ENCODE data around the gene RNF225. TPM values are rescaled to one million over a fixed set of nuclear protein-coding genes. Genes with fewer than 3 reads are reported as not detected.
A peak's percentile ranks its signal among the peaks of the same experiment; 100 is the strongest.

Gene RNF225
- total and polyA plus RNA-seq, 2 of the 13 experiments (the other 11 are each of a cell fraction or from before 2014, with no cell fraction given) = not detected

- H3K4me1 ChIP-seq (ENCODE audit: insufficient read depth, low read length) = peaks cover 44% of the 10 kb centered on the region
- H4K20me1 ChIP-seq (ENCODE audit: insufficient read depth, low read length) = no peaks in the 10 kb centered on the region
- no peak overlapping the region for H3K27ac ChIP-seq (ENCODE audit: extremely low read length, insufficient read depth, low read length)
- H3K9me3 ChIP-seq (ENCODE audit: low read length) = no peaks in the 10 kb centered on the region
- FAIRE-seq (no peak), ATAC-seq (peak; percentile 49), DNase-seq (ENCODE audit: low spot score) (no peak)
- no peaks in the 10 kb centered on the region for H3K36me3 ChIP-seq (replicated peaks in 1 of 2; ENCODE audit: control insufficient read depth in 1 of 2, insufficient read depth in 2 of 2, low read length in 2 of 2)
- ChIA-PET CTCF (ENCODE audit: low intra/inter-chr PET ratio, low total read pairs) (no interaction called here), POLR2A (interaction anchor here (0.6 to 1.5 kb wide), 3 partner anchors 9 to 27 kb away, joined by 3 to 21 read pairs (median 4); partner anchors contain the start of genes ZNF497 and ZSCAN22)
- H3K27me3 ChIP-seq (ENCODE audit: control insufficient read depth in 1 of 2, insufficient read depth in 2 of 2, low read length in 2 of 2) = no peaks in the 10 kb centered on the region
- in situ Hi-C loops (cut with HindIII; ENCODE audit: extremely low pct_ligation_motif_present, low pct_unique_long_range_greater_than_20kb) (no loop called here), intact Hi-C loops (cut with micrococcal nuclease; ENCODE audit: unreplicated experiment) (no loop called here)
- WGBS (ENCODE audit: low lambda C conversion rate) = 42% methylated on average over 15 of the region's 15 CpGs
- H3K4me2 ChIP-seq (ENCODE audit: low read depth, low read length) = peak overlapping the region; percentile 93
- H3K79me2 ChIP-seq (ENCODE audit: insufficient read depth, low read length) = no peaks in the 10 kb centered on the region
- peak overlapping the region in 1 of 3 experiments; percentile 71; a peak in 1 of 6 replicates for H3K4me3 ChIP-seq (replicated peaks in 1 of 3; ENCODE audit: insufficient read depth in 1 of 3, low read depth in 2 of 3, low read length in 3 of 3)
- BruUV-seq (replicated peaks) = no TSS peak
- H3K9ac ChIP-seq (ENCODE audit: insufficient read depth, low read depth, low read length) = peak overlapping the region; percentile 62; the same call in 1 of the 2 replicates
- H2AFZ ChIP-seq (ENCODE audit: low read length) = no peak overlapping the region
- no peak for TF ChIP-seq TCF12 (IDR thresholded peaks at IDR 0.05)
- TF ChIP-seq TCF12 (CRISPR knock-in tag; IDR thresholded peaks at IDR 0.05) = 0 out of 2 replicates have a peak, but pooled peaks have one; percentile 25
- TF ChIP-seq HOXA3 (CRISPR knock-in tag; IDR thresholded peaks at IDR 0.05) = peak; percentile 43; the same call in 1 of the 2 replicates
- peak; percentile 66; the same call in 1 of the 2 replicates for TF ChIP-seq HOXA5 (CRISPR knock-in tag; IDR thresholded peaks at IDR 0.05)
- TF ChIP-seq HIVEP1 (CRISPR knock-in tag; IDR thresholded peaks at IDR 0.05) = no peak
- peak; percentile 52 for TF ChIP-seq PHF20 (CRISPR knock-in tag; IDR thresholded peaks at IDR 0.05)
- no peak for TF ChIP-seq TGIF2 (CRISPR knock-in tag; IDR thresholded peaks at IDR 0.05)
- TF ChIP-seq RFXANK (CRISPR knock-in tag; IDR thresholded peaks at IDR 0.05) = no peak
- TF ChIP-seq ZBTB8A (CRISPR knock-in tag; IDR thresholded peaks at IDR 0.05; ENCODE audit: borderline replicate concordance, low read depth) = no peak
- 0 out of 2 replicates have a peak, but pooled peaks have one; percentile 36 for TF ChIP-seq ZSCAN20 (CRISPR knock-in tag; IDR thresholded peaks at IDR 0.05; ENCODE audit: borderline replicate concordance)
- TF ChIP-seq ZNF558 (CRISPR knock-in tag; IDR thresholded peaks at IDR 0.05; ENCODE audit: borderline replicate concordance) = 0 out of 2 replicates have a peak, but pooled peaks have one; percentile 64
- no peak for TF ChIP-seq ZNF101 (CRISPR knock-in tag; IDR thresholded peaks at IDR 0.05; ENCODE audit: borderline replicate concordance, low read depth)
- 0 out of 2 replicates have a peak, but pooled peaks have one; percentile 26 for TF ChIP-seq PHF21A (CRISPR knock-in tag; IDR thresholded peaks at IDR 0.05)
- 0 out of 2 replicates have a peak, but pooled peaks have one; percentile 3 for TF ChIP-seq ZNF746 (CRISPR knock-in tag; IDR thresholded peaks at IDR 0.05)
- TF ChIP-seq, protein P1, sequence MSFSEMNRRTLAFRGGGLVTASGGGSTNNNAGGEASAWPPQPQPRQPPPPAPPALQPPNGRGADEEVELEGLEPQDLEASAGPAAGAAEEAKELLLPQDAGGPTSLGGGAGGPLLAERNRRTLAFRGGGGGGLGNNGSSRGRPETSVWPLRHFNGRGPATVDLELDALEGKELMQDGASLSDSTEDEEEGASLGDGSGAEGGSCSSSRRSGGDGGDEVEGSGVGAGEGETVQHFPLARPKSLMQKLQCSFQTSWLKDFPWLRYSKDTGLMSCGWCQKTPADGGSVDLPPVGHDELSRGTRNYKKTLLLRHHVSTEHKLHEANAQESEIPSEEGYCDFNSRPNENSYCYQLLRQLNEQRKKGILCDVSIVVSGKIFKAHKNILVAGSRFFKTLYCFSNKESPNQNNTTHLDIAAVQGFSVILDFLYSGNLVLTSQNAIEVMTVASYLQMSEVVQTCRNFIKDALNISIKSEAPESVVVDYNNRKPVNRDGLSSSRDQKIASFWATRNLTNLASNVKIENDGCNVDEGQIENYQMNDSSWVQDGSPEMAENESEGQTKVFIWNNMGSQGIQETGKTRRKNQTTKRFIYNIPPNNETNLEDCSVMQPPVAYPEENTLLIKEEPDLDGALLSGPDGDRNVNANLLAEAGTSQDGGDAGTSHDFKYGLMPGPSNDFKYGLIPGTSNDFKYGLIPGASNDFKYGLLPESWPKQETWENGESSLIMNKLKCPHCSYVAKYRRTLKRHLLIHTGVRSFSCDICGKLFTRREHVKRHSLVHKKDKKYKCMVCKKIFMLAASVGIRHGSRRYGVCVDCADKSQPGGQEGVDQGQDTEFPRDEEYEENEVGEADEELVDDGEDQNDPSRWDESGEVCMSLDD (CRISPR knock-in tag; IDR thresholded peaks at IDR 0.05; ENCODE audit: borderline replicate concordance) = 0 out of 2 replicates have a peak, but pooled peaks have one; percentile 29
- TF ChIP-seq SALL2 (CRISPR knock-in tag; IDR thresholded peaks at IDR 0.05) = 0 out of 2 replicates have a peak, but pooled peaks have one; percentile 41
- 0 out of 2 replicates have a peak, but pooled peaks have one; percentile 5 for TF ChIP-seq MAZ (IDR thresholded peaks at IDR 0.05; ENCODE audit: borderline replicate concordance, low read depth, low read length)
- no peak for TF ChIP-seq MAZ (CRISPR knock-in tag; IDR thresholded peaks at IDR 0.05; ENCODE audit: low read depth)
- peak; percentile 38; the same call in 1 of the 2 replicates for TF ChIP-seq MYC (CRISPR knock-in tag; IDR thresholded peaks at IDR 0.05; ENCODE audit: borderline replicate concordance)
- peak; percentile 61; the same call in 1 of the 2 replicates for TF ChIP-seq FOXJ3 (CRISPR knock-in tag; IDR thresholded peaks at IDR 0.05; ENCODE audit: borderline replicate concordance)
- TF ChIP-seq ZC3H13 (CRISPR knock-in tag; IDR thresholded peaks at IDR 0.05) = peak; percentile 76
- no peak for TF ChIP-seq ZNF605 (CRISPR knock-in tag; IDR thresholded peaks at IDR 0.05)
- TF ChIP-seq GTF2F1 (IDR thresholded peaks at IDR 0.05; ENCODE audit: low read length) = no peak
These were observed 41.6 kb upstream of the RNF225 start for GRCh38 chr19:58353717-58354477.
